Stimulated activated CD8-positive, alpha-beta memory T cell treated with anti-CD3 and anti-CD28 coated beads, Interleukin-4, amount 100 ng/mL, for 24 hours (primary cell): Measurements from ENCODE around the gene SUPT20HL2.
"Not testable (repeated sequence)": the region's sequence is repeated elsewhere in the genome, so short reads cannot be mapped to it uniquely, and the experiment has no call there.

Experiments
- DNase-seq: peaks from one replicate; pipeline ENCODE4 v3.0.0-alpha.2; 2020; ENCODE audit warnings: low read depth

SUPT20HL2 gene

GRCh38 chrX:24309580-24310374 lies 4.1 kb downstream of the SUPT20HL2 start:
- DNase-seq: not testable (repeated sequence)

- not testable (repeated sequence) for DNase-seq
Observed at GRCh38 chrX:24308803-24309202, 5.1 kb downstream of the SUPT20HL2 start.

GRCh38 chrX:24306440-24306839 lies 7.4 kb downstream of the SUPT20HL2 start:
- DNase-seq: no peak

- no peak for DNase-seq
Observed at GRCh38 chrX:24305905-24306304, 8.0 kb downstream of the SUPT20HL2 start.

- DNase-seq: no peak
Observed at GRCh38 chrX:24301806-24302205, 12.1 kb downstream of the SUPT20HL2 start.

- no peak for DNase-seq
Observed at GRCh38 chrX:24301060-24301459, 12.8 kb downstream of the SUPT20HL2 start.

- no peak for DNase-seq
Observed at GRCh38 chrX:24298191-24298590, 15.7 kb downstream of the SUPT20HL2 start.

GRCh38 chrX:24294619-24295018 lies 19.2 kb downstream of the SUPT20HL2 start:
- no peak for DNase-seq

GRCh38 chrX:24293412-24293811 lies 20.5 kb downstream of the SUPT20HL2 start:
- no peak for DNase-seq

- DNase-seq: no peak
Observed at GRCh38 chrX:24292353-24292752, 21.5 kb downstream of the SUPT20HL2 start.

GRCh38 chrX:24285082-24285481 lies 28.8 kb downstream of the SUPT20HL2 start:
- DNase-seq: no peak

GRCh38 chrX:24283127-24283794 lies 30.6 kb downstream of the SUPT20HL2 start:
- DNase-seq: no peak

- no peak for DNase-seq
Observed at GRCh38 chrX:24282381-24283126, 31.3 kb downstream of the SUPT20HL2 start.

GRCh38 chrX:24277405-24277804 lies 36.5 kb downstream of the SUPT20HL2 start:
- DNase-seq: no peak

- DNase-seq: no peak
Observed at GRCh38 chrX:24276015-24276414, 37.9 kb downstream of the SUPT20HL2 start.

- no peak for DNase-seq
Observed at GRCh38 chrX:24271262-24271661, 42.6 kb downstream of the SUPT20HL2 start.

GRCh38 chrX:24268786-24269185 lies 45.1 kb downstream of the SUPT20HL2 start:
- no peak for DNase-seq

GRCh38 chrX:24266996-24267395 lies 46.9 kb downstream of the SUPT20HL2 start:
- DNase-seq: no peak

- DNase-seq: no peak
Observed at GRCh38 chrX:24264383-24264782, 49.5 kb downstream of the SUPT20HL2 start.

GRCh38 chrX:24262309-24262708 lies 51.6 kb downstream of the SUPT20HL2 start:
- no peak for DNase-seq
